Esophagus (tissue), 2 donors: ENCODE measurements around the gene AMN. TPM values are rescaled to one million over a fixed set of nuclear protein-coding genes. Genes with fewer than 3 reads are reported as not detected.

ENCODE experiments used
- H3K27ac ChIP-seq, 2 donors: one replicate each; pipeline ENCODE4 v1.5.1; 2013; ENCODE audit warnings: low read depth in 2 of 2, mild to moderate bottlenecking in 2 of 2, inconsistent platforms in 1 of 2, low read length in 1 of 2, moderate library complexity in 1 of 2
- H3K27me3 ChIP-seq, 2 donors: one replicate each; pipeline ENCODE4 v1.6.1; 2013; ENCODE audit warnings: low read length in 2 of 2, control low read depth in 1 of 2, mild to moderate bottlenecking in 1 of 2; ENCODE audit not compliant: insufficient read depth in 2 of 2, control insufficient read depth in 1 of 2
- H3K36me3 ChIP-seq, 2 donors: one replicate each; pipeline ENCODE4 v1.6.1; 2013; ENCODE audit warnings: low read length in 1 of 2; ENCODE audit not compliant: control insufficient read depth in 2 of 2, insufficient read depth in 2 of 2
- H3K4me1 ChIP-seq, 2 donors: one replicate each; pipeline ENCODE4 v1.6.1; 2013; ENCODE audit warnings: low read length in 1 of 2; ENCODE audit not compliant: control insufficient read depth in 2 of 2, insufficient read depth in 2 of 2
- H3K4me3 ChIP-seq, 2 donors: one replicate each; pipeline ENCODE4 v1.5.1; 2013; ENCODE audit warnings: low read length in 2 of 2, mild to moderate bottlenecking in 2 of 2, low read depth in 1 of 2, moderate library complexity in 1 of 2
- H3K9me3 ChIP-seq, 2 donors: one replicate each; pipeline ENCODE4 v1.6.1; 2013; ENCODE audit warnings: mild to moderate bottlenecking in 2 of 2, low read depth in 1 of 2, low read length in 1 of 2, moderate library complexity in 1 of 2; ENCODE audit not compliant: control insufficient read depth in 2 of 2, insufficient read depth in 1 of 2
- WGBS, 2 donors: extraction: QIAGEN DNeasy Blood & Tissue Kit; methylation state at CpG; one replicate each; pipeline ENCODE4 v1.1.7; 2013; 5-methylcytosine and 5-hydroxymethylcytosine counted together
- polyA plus RNA-seq, 2 donors: library from polyadenylated mRNA; stranded (reverse); fragments of 200-250 nt; gene quantifications; one replicate each; pipeline ENCODE4 v1.2.3, GENCODE V29; 2013
- donor health status: healthy with polysubstance abuse.
- donor health status: Bipolar disorder and iron deficiency.

Gene AMN
- polyA plus RNA-seq, 2 donors, result 11.8 to 13.8 TPM

- 72 to 81% methylated on average over 9 of the region's 9 CpGs for WGBS, 2 donors
- no peak overlapping the region for H3K27ac ChIP-seq
- H3K27me3 ChIP-seq, result no peaks in the 10 kb centered on the region
- peaks cover 5 to 6% of the 10 kb centered on the region in 2 donors for H3K4me1 ChIP-seq
- H3K36me3 ChIP-seq, result peaks cover 25 to 78% of the 10 kb centered on the region in 2 donors
- no peaks in the 10 kb centered on the region for H3K9me3 ChIP-seq
- no peak overlapping the region for H3K4me3 ChIP-seq
Measured at GRCh38 chr14:102948698-102949061, 26.2 kb downstream of the AMN start.

DNA sequence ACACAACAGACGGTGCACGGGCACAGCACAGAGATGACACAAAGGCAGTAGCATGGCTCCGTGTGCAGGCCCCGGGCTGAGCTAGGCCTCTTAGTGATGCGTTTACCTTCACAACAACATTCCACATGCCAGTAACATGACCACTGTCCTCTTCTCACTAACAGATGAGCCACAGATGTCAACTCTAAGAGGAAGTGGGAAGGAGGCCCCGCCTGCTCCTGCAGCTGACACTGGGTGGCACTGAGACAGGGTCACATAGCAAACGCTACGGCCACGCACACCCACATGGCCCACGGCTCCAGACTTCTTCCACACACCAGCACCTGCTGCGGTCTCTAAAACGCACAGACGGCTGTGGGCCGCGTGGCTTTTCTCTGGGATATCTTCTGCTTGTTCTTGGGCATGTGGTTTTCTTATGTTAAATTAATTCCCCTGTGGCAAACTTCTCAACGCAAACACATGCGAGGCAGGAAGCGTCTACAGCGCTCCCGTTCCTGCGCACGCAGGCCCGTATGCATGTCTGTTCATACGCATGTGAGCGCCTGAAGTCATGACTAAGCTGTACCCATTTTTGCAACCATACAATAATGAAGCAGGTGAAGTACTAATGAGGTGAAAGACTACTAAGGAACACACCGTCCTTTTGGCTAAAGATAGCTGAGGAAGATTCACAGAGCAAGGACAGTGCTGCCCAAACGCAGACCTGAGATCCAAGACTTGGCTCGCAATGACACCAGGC is 26.8 kb downstream of the AMN start:
- no peaks in the 10 kb centered on the region for H3K9me3 ChIP-seq
- H3K27me3 ChIP-seq, result no peaks in the 10 kb centered on the region
- no peak overlapping the region for H3K27ac ChIP-seq
- no peak overlapping the region for H3K4me3 ChIP-seq
- H3K36me3 ChIP-seq, result peaks cover 21 to 75% of the 10 kb centered on the region in 2 donors
- WGBS, 2 donors, result 62 to 74% methylated on average over 28 of the region's 28 CpGs
- peaks cover 5 to 6% of the 10 kb centered on the region in 2 donors for H3K4me1 ChIP-seq

- H3K27me3 ChIP-seq, result no peaks in the 10 kb centered on the region
- peaks cover 5 to 6% of the 10 kb centered on the region in 2 donors for H3K4me1 ChIP-seq
- no peak overlapping the region for H3K4me3 ChIP-seq
- no peaks in the 10 kb centered on the region for H3K9me3 ChIP-seq
- peaks cover 28 to 70% of the 10 kb centered on the region in 2 donors for H3K36me3 ChIP-seq
- no peak overlapping the region for H3K27ac ChIP-seq
- 54 to 66% methylated on average over 23 of the region's 23 CpGs for WGBS, 2 donors
Measured at GRCh38 chr14:102949801-102950451, 27.5 kb downstream of the AMN start.

DNA sequence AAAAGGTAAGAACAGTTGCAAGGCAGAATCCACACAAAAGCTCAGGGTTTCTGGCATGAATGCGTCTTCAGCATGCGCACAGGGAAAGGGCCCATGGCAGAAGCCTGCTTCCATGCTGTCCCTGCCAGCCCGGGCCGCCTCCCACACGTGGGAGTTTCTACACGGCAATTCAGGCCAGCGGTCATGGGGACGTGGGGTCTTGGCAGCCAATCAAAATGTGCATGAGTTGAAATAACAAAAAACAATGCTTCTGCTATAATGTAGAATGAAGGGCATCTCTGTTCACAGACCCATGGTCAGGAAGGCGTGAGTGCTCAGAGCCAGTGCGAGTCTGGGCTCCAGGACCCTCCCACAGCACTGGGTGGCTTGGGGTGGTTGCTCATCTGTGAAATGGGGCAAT is 28.6 kb downstream of the AMN start:
- no peak overlapping the region for H3K27ac ChIP-seq
- H3K4me3 ChIP-seq, result no peak overlapping the region
- WGBS, 2 donors, result 78 to 83% methylated on average over 10 of the region's 10 CpGs
- H3K27me3 ChIP-seq, result no peaks in the 10 kb centered on the region
- H3K36me3 ChIP-seq, result peaks cover 29 to 61% of the 10 kb centered on the region in 2 donors
- peaks cover 5 to 6% of the 10 kb centered on the region in 2 donors for H3K4me1 ChIP-seq
- H3K9me3 ChIP-seq, result no peaks in the 10 kb centered on the region

DNA sequence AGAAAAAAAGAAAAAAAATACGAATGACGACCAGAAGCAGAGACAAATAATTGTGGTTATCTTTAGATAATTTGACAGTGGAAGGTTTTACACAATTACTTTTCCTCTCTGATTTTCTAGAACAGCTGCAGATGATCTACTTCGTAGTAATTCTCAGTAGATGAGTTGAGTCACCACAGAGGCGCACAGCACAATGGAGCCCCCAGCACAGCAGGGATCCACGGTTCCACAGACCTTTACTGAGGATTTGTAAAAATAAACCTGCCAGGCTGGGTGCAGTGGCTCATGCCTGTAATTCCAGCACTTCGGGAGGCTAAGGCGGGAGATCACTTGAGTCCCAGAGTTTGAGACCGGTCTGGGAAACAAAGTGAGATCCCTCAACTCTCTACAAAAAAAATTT is 29.3 kb downstream of the AMN start:
- peaks cover 24 to 58% of the 10 kb centered on the region in 2 donors for H3K36me3 ChIP-seq
- peaks cover 5 to 6% of the 10 kb centered on the region in 2 donors for H3K4me1 ChIP-seq
- H3K9me3 ChIP-seq, result no peaks in the 10 kb centered on the region
- 76 to 77% methylated on average over 8 of the region's 8 CpGs for WGBS, 2 donors
- H3K4me3 ChIP-seq, result no peak overlapping the region
- H3K27ac ChIP-seq, result no peak overlapping the region
- H3K27me3 ChIP-seq, result no peaks in the 10 kb centered on the region

DNA sequence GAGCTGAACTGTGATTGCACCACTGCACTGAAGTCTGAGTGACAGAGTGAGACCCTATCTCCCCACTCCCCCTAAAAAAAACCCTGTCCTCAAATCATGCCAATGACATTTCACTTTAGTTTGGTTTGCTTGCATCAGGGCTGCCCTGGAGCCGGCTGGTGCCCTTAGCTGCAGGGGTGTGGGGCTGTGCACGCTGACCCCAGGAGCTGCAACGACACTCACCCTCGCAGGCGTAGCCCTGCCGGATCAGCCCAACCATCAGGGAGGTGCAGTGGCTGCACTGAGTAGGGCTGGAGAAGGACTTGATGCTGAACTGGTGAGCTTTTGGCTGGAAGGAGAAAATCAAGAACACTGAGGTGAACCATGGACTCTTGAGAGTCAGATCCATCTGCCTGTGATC is 29.8 kb downstream of the AMN start:
- Histone ChIP-seq H3K4me3 (no peak overlapping the region), H3K9me3 (no peaks in the 10 kb centered on the region), H3K27me3 (no peaks in the 10 kb centered on the region), H3K4me1 (peaks cover 5 to 6% of the 10 kb centered on the region in 2 donors), H3K27ac (no peak overlapping the region), H3K36me3 (peaks cover 24 to 58% of the 10 kb centered on the region in 2 donors)
- WGBS, 2 donors, result 91 to 95% methylated on average over 6 of the region's 6 CpGs

GRCh38 chr14:102953100-102953499 is 30.6 kb downstream of the AMN start:
- WGBS, 2 donors, result 89 to 90% methylated on average over 15 of the region's 15 CpGs
- Histone ChIP-seq H3K4me1 (peaks cover 5 to 6% of the 10 kb centered on the region in 2 donors), H3K9me3 (no peaks in the 10 kb centered on the region), H3K27me3 (no peaks in the 10 kb centered on the region), H3K4me3 (no peak overlapping the region), H3K27ac (no peak overlapping the region), H3K36me3 (peaks cover 24 to 61% of the 10 kb centered on the region in 2 donors)

GRCh38 chr14:102954081-102954789 is 31.8 kb downstream of the AMN start:
- Histone ChIP-seq H3K36me3 (peaks cover 19 to 60% of the 10 kb centered on the region in 2 donors), H3K9me3 (no peaks in the 10 kb centered on the region), H3K4me1 (peaks cover 5 to 6% of the 10 kb centered on the region in 2 donors), H3K4me3 (no peak overlapping the region), H3K27ac (no peak overlapping the region), H3K27me3 (no peaks in the 10 kb centered on the region)
- 89 to 91% methylated on average over 18 of the region's 18 CpGs for WGBS, 2 donors

GRCh38 chr14:102955636-102956408 is 33.4 kb downstream of the AMN start:
- WGBS, 2 donors, result 77 to 83% methylated on average over 8 of the region's 8 CpGs
- no peaks in the 10 kb centered on the region for H3K9me3 ChIP-seq
- no peak overlapping the region for H3K27ac ChIP-seq
- H3K27me3 ChIP-seq, result no peaks in the 10 kb centered on the region
- H3K36me3 ChIP-seq, result peaks cover 17 to 48% of the 10 kb centered on the region in 2 donors
- H3K4me3 ChIP-seq, result no peak overlapping the region
- no peaks in the 10 kb centered on the region for H3K4me1 ChIP-seq
